GM12878 (cell line): ENCODE results near the gene YWHAQ. TPM values are rescaled to one million over a fixed set of nuclear protein-coding genes. Genes with fewer than 3 reads are reported as not detected.
A peak's percentile ranks its signal among the peaks of the same experiment; 100 is the strongest.

Experiments used
- CREB1 ChIP-seq: IDR thresholded peaks from 2 replicates; pipeline ENCODE4 v1.6.1; 2012; ENCODE audit warnings: low read depth, mild to moderate bottlenecking, inconsistent platforms
- FOS ChIP-seq: IDR thresholded peaks from 3 replicates; pipeline ENCODE4 v1.6.1; 2011; ENCODE audit warnings: borderline replicate concordance; ENCODE audit not compliant: insufficient read length; ENCODE audit errors: extremely low read depth
- IRF5 ChIP-seq: fragments of 450-650 bp; IDR thresholded peaks from 2 replicates; pipeline ENCODE4 v1.6.1; 2017; ENCODE audit warnings: borderline replicate concordance
- RUNX3 ChIP-seq: IDR thresholded peaks from 2 replicates; pipeline ENCODE4 v1.6.1; 2012; ENCODE audit warnings: low read length, inconsistent platforms
- polyA plus RNA-seq, 11 experiments: library from polyadenylated mRNA; depleted of rRNA in 4 of 11; unstranded in 6 of 11; stranded (reverse) in 5 of 11; fragments of >200 nt; fragmentation: Nextera tagmentation in 4 of 11; fragmentation: Illumina TruSeq in 1 of 11; extraction: Ambion mirVana in 4 of 11; extraction: Trizol in 1 of 11; gene quantifications; 1 replicate in 1 of 11; 2 replicates in 10 of 11; pipeline versions ENCODE4 v1.2.1 to v1.2.3, GENCODE V29; 2011 to 2016; ENCODE audit warnings: inconsistent platforms in 2 of 11, missing spikeins in 2 of 11, low read depth in 1 of 11
- total RNA-seq, 4 experiments: library from RNA; depleted of rRNA in 3 of 4; stranded (reverse); fragments of >200 nt in 3 of 4; fragmentation: Illumina TruSeq in 1 of 4; extraction: Trizol in 1 of 4; gene quantifications; 2 replicates each; pipeline versions ENCODE4 v1.2.1 to v1.2.3, GENCODE V29; 2013 to 2021
- TF ChIP-seq, protein P1 (sequence below): fragments of 450-650 bp; IDR thresholded peaks from 2 replicates; pipeline ENCODE4 v1.6.1; 2017; ENCODE audit warnings: mild to moderate bottlenecking, moderate library complexity
- TF ChIP-seq, protein P2 (sequence below): IDR thresholded peaks from 2 replicates; pipeline ENCODE4 v1.6.1; 2011; ENCODE audit warnings: low read depth, mild to moderate bottlenecking, low read length, moderate library complexity, borderline replicate concordance; ENCODE audit errors: extremely low read depth

Gene YWHAQ
- total and polyA plus RNA-seq, 10 of the 15 experiments (the other 5 are each of a cell fraction or from before 2014, with no cell fraction given), result 63.0 to 515 (median 219) TPM

GRCh38 chr2:9630736-9631552 lies at the start of gene YWHAQ (continued):
- no peak for TF ChIP-seq IRF5
- TF ChIP-seq, protein P1, sequence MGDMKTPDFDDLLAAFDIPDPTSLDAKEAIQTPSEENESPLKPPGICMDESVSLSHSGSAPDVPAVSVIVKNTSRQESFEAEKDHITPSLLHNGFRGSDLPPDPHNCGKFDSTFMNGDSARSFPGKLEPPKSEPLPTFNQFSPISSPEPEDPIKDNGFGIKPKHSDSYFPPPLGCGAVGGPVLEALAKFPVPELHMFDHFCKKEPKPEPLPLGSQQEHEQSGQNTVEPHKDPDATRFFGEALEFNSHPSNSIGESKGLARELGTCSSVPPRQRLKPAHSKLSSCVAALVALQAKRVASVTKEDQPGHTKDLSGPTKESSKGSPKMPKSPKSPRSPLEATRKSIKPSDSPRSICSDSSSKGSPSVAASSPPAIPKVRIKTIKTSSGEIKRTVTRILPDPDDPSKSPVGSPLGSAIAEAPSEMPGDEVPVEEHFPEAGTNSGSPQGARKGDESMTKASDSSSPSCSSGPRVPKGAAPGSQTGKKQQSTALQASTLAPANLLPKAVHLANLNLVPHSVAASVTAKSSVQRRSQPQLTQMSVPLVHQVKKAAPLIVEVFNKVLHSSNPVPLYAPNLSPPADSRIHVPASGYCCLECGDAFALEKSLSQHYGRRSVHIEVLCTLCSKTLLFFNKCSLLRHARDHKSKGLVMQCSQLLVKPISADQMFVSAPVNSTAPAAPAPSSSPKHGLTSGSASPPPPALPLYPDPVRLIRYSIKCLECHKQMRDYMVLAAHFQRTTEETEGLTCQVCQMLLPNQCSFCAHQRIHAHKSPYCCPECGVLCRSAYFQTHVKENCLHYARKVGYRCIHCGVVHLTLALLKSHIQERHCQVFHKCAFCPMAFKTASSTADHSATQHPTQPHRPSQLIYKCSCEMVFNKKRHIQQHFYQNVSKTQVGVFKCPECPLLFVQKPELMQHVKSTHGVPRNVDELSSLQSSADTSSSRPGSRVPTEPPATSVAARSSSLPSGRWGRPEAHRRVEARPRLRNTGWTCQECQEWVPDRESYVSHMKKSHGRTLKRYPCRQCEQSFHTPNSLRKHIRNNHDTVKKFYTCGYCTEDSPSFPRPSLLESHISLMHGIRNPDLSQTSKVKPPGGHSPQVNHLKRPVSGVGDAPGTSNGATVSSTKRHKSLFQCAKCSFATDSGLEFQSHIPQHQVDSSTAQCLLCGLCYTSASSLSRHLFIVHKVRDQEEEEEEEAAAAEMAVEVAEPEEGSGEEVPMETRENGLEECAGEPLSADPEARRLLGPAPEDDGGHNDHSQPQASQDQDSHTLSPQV, result no peak
- TF ChIP-seq CREB1, result peak; percentile 99
- TF ChIP-seq RUNX3, result peak; percentile 67
- TF ChIP-seq, protein P2, sequence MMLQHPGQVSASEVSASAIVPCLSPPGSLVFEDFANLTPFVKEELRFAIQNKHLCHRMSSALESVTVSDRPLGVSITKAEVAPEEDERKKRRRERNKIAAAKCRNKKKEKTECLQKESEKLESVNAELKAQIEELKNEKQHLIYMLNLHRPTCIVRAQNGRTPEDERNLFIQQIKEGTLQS, result no peak
- TF ChIP-seq FOS, result peak; percentile 48
- TF ChIP-seq, all 136 proteins: peak for 61
